Measurements from ENCODE around the gene PAQR9.

DNA sequence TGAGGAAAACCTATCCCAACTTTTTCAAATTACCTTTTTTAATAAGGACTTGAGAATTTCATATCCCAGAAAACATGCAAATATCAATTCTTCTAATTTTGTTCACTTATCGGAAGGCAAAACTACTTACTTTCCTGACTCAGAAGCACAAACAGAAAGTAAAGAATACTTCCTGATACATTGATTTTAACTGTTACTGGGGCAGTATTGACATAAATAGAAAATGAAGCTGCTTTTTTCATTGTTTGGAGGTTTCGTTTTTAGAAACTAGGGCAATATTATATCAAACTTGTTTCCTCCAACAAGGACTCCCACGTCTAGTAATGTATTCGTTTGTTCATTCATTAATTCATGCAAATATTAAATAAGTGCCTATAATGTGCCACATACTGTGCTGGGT is 19.1 kb downstream of the PAQR9 start:
- TF ChIP-seq, protein P1, sequence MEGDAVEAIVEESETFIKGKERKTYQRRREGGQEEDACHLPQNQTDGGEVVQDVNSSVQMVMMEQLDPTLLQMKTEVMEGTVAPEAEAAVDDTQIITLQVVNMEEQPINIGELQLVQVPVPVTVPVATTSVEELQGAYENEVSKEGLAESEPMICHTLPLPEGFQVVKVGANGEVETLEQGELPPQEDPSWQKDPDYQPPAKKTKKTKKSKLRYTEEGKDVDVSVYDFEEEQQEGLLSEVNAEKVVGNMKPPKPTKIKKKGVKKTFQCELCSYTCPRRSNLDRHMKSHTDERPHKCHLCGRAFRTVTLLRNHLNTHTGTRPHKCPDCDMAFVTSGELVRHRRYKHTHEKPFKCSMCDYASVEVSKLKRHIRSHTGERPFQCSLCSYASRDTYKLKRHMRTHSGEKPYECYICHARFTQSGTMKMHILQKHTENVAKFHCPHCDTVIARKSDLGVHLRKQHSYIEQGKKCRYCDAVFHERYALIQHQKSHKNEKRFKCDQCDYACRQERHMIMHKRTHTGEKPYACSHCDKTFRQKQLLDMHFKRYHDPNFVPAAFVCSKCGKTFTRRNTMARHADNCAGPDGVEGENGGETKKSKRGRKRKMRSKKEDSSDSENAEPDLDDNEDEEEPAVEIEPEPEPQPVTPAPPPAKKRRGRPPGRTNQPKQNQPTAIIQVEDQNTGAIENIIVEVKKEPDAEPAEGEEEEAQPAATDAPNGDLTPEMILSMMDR (IDR thresholded peaks at IDR 0.05), result no peak
- TF ChIP-seq POLR2A (IDR thresholded peaks at IDR 0.05), result no peak
